H9 (cell line): ENCODE measurements around the gene SIRT7. TPM values are rescaled to one million over a fixed set of nuclear protein-coding genes. Genes with fewer than 3 reads are reported as not detected.

ENCODE experiments used
- DNase-seq: peaks from one replicate; pipeline ENCODE4 v3.0.0-alpha.2; 2017
- H2AFZ ChIP-seq: one replicate; pipeline ENCODE4 v1.6.1; 2013; ENCODE audit warnings: mild to moderate bottlenecking, low read length, control low read depth, moderate library complexity
- H2AK5ac ChIP-seq: 2 replicates; pipeline ENCODE4 v1.6.1; 2013; ENCODE audit warnings: low read length, control low read depth, mixed read lengths; ENCODE audit not compliant: insufficient read length
- H2BK120ac ChIP-seq: one replicate; pipeline ENCODE4 v1.6.1; 2013; ENCODE audit warnings: low read depth, mild to moderate bottlenecking, low read length, control low read depth, inconsistent platforms; ENCODE audit not compliant: poor library complexity, severe bottlenecking
- H2BK12ac ChIP-seq: 2 replicates; pipeline ENCODE4 v1.6.1; 2013; ENCODE audit warnings: low read length, control low read depth, mixed read lengths, low read depth; ENCODE audit not compliant: insufficient read length
- H2BK15ac ChIP-seq: 2 replicates; pipeline ENCODE4 v1.6.1; 2013; ENCODE audit warnings: low read depth, low read length, control low read depth
- H2BK20ac ChIP-seq: one replicate; pipeline ENCODE4 v1.6.1; 2013; ENCODE audit warnings: low read depth, mild to moderate bottlenecking, low read length, control low read depth, inconsistent platforms; ENCODE audit not compliant: poor library complexity, severe bottlenecking
- H2BK5ac ChIP-seq: 2 replicates; pipeline ENCODE4 v1.6.1; 2013; ENCODE audit warnings: low read length, control low read depth, mixed read lengths; ENCODE audit not compliant: insufficient read length
- H3K14ac ChIP-seq: 2 replicates; pipeline ENCODE4 v1.6.1; 2013; ENCODE audit warnings: low read length, control low read depth; ENCODE audit not compliant: insufficient read depth
- H3K18ac ChIP-seq: 2 replicates; pipeline ENCODE4 v1.6.1; 2013; ENCODE audit warnings: low read depth, mild to moderate bottlenecking, mixed read lengths, low read length, control low read depth; ENCODE audit not compliant: insufficient read length
- H3K23ac ChIP-seq: 2 replicates; pipeline ENCODE4 v1.6.1; 2013; ENCODE audit warnings: low read length, control low read depth, mixed read lengths, low read depth; ENCODE audit not compliant: insufficient read length
- H3K23me2 ChIP-seq: 2 replicates; pipeline ENCODE4 v1.6.1; 2013; ENCODE audit warnings: low read depth, mild to moderate bottlenecking, mixed read lengths, low read length, control low read depth; ENCODE audit not compliant: insufficient read length, poor library complexity, severe bottlenecking
- H3K27ac ChIP-seq: 2 replicates; pipeline ENCODE4 v1.5.1; 2013; ENCODE audit warnings: low read length, control low read depth, mixed read lengths, low read depth; ENCODE audit not compliant: insufficient read length
- H3K27me3 ChIP-seq: 2 replicates; pipeline ENCODE4 v1.6.1; 2013; ENCODE audit warnings: low read length, control low read depth, inconsistent platforms; ENCODE audit not compliant: insufficient read depth
- H3K4ac ChIP-seq: 2 replicates; pipeline ENCODE4 v1.6.1; 2013; ENCODE audit warnings: low read depth, mild to moderate bottlenecking, control low read depth, inconsistent platforms, low read length, moderate library complexity
- H3K4me1 ChIP-seq: 2 replicates; pipeline ENCODE4 v1.6.1; 2013; ENCODE audit warnings: low read length, control low read depth, inconsistent platforms; ENCODE audit not compliant: insufficient read depth
- H3K4me2 ChIP-seq: 2 replicates; pipeline ENCODE4 v1.6.1; 2013; ENCODE audit warnings: low read length, control low read depth, mixed read lengths; ENCODE audit not compliant: insufficient read length, insufficient read depth
- H3K56ac ChIP-seq: 2 replicates; pipeline ENCODE4 v1.6.1; 2013; ENCODE audit warnings: low read depth, mild to moderate bottlenecking, mixed read lengths, low read length, control low read depth; ENCODE audit not compliant: insufficient read length
- H3K79me1 ChIP-seq: 2 replicates; pipeline ENCODE4 v1.6.1; 2013; ENCODE audit warnings: low read depth, mild to moderate bottlenecking, moderate library complexity, low read length, control low read depth, inconsistent platforms; ENCODE audit not compliant: insufficient read depth, poor library complexity, severe bottlenecking
- H3K79me2 ChIP-seq: 2 replicates; pipeline ENCODE4 v1.6.1; 2013; ENCODE audit warnings: low read length, control low read depth, inconsistent platforms; ENCODE audit not compliant: insufficient read depth
- H3K9ac ChIP-seq: 2 replicates; pipeline ENCODE4 v1.6.1; 2013; ENCODE audit warnings: low read length, control low read depth, mixed read lengths; ENCODE audit not compliant: insufficient read length; ENCODE audit errors: extremely low read depth
- H3K9me3 ChIP-seq: one replicate; pipeline ENCODE4 v1.6.1; 2013; ENCODE audit warnings: low read depth, low read length, inconsistent platforms; ENCODE audit not compliant: control insufficient read depth
- H3T11ph ChIP-seq: one replicate; pipeline ENCODE4 v1.6.1; 2013; ENCODE audit warnings: mild to moderate bottlenecking, low read length, control low read depth, inconsistent platforms
- H4K20me1 ChIP-seq: one replicate; pipeline ENCODE4 v1.6.1; 2013; ENCODE audit not compliant: control insufficient read depth, insufficient read length, insufficient read depth
- H4K5ac ChIP-seq: 2 replicates; pipeline ENCODE4 v1.6.1; 2013; ENCODE audit warnings: low read depth, mild to moderate bottlenecking, mixed read lengths, low read length, control low read depth; ENCODE audit not compliant: insufficient read length
- H4K8ac ChIP-seq: replicated peaks from 2 replicates; pipeline ENCODE4 v1.6.1; 2013; ENCODE audit warnings: low read length, control low read depth, mixed read lengths, low read depth; ENCODE audit not compliant: insufficient read length
- H4K91ac ChIP-seq: 2 replicates; pipeline ENCODE4 v1.6.1; 2013; ENCODE audit warnings: low read depth, mild to moderate bottlenecking, moderate library complexity, mixed read lengths, low read length, control low read depth; ENCODE audit not compliant: insufficient read length
- H3K27ac Mint-ChIP-seq, 3 experiments: 2 replicates in 2 of 3; 3 replicates in 1 of 3; pipeline ENCODE4 v1.8.0; 2020 to 2021; ENCODE audit warnings: mixed read lengths in 3 of 3, mild to moderate bottlenecking in 1 of 3, moderate library complexity in 1 of 3
- H3K27me3 Mint-ChIP-seq: 2 replicates; pipeline ENCODE4 v1.8.0; 2021; ENCODE audit warnings: low read depth, mild to moderate bottlenecking, moderate library complexity, mixed read lengths
- H3K36me3 Mint-ChIP-seq, 3 experiments: 2 replicates in 2 of 3; 3 replicates in 1 of 3; pipeline ENCODE4 v1.8.0; 2020 to 2021; ENCODE audit warnings: low read depth in 3 of 3, mixed read lengths in 3 of 3; ENCODE audit not compliant: insufficient read depth in 1 of 3
- H3K4me1 Mint-ChIP-seq, 2 experiments: 2 replicates each; pipeline ENCODE4 v1.8.0; 2020; ENCODE audit warnings: mixed read lengths in 2 of 2
- H3K4me3 Mint-ChIP-seq, 2 experiments: 2 replicates in 1 of 2; 3 replicates in 1 of 2; pipeline ENCODE4 v1.8.0; 2020 to 2021; ENCODE audit warnings: mild to moderate bottlenecking in 2 of 2, mixed read lengths in 2 of 2, moderate library complexity in 1 of 2
- H3K9me3 Mint-ChIP-seq, 2 experiments: 2 replicates in 1 of 2; 3 replicates in 1 of 2; pipeline ENCODE4 v1.8.0; 2020; ENCODE audit warnings: mild to moderate bottlenecking in 2 of 2, mixed read lengths in 2 of 2, moderate library complexity in 1 of 2
- WGBS: extraction: QIAGEN DNeasy Blood & Tissue Kit; methylation state at CpG from one replicate; pipeline ENCODE4 v1.1.7; 2013; ENCODE audit warnings: missing lambda C conversion rate, low lambda C conversion rate, mixed read lengths; ENCODE audit not compliant: insufficient read length; ENCODE audit errors: extremely low coverage; 5-methylcytosine and 5-hydroxymethylcytosine counted together
- total RNA-seq: library from RNA; stranded (reverse); gene quantifications from 2 replicates; pipeline ENCODE4 v1.2.1, GENCODE V29; 2021
- TF ChIP-seq, protein P1 (sequence below): fragments of 200-600 bp; sonication (generic); conservative IDR thresholded peaks from 3 replicates; pipeline ENCODE4 v1.8.0; 2021; ENCODE audit warnings: antibody characterized with exemption, mild to moderate bottlenecking

SIRT7 gene
- total RNA-seq, 1 experiment from 2014 or later: 29.7 TPM

DNA sequence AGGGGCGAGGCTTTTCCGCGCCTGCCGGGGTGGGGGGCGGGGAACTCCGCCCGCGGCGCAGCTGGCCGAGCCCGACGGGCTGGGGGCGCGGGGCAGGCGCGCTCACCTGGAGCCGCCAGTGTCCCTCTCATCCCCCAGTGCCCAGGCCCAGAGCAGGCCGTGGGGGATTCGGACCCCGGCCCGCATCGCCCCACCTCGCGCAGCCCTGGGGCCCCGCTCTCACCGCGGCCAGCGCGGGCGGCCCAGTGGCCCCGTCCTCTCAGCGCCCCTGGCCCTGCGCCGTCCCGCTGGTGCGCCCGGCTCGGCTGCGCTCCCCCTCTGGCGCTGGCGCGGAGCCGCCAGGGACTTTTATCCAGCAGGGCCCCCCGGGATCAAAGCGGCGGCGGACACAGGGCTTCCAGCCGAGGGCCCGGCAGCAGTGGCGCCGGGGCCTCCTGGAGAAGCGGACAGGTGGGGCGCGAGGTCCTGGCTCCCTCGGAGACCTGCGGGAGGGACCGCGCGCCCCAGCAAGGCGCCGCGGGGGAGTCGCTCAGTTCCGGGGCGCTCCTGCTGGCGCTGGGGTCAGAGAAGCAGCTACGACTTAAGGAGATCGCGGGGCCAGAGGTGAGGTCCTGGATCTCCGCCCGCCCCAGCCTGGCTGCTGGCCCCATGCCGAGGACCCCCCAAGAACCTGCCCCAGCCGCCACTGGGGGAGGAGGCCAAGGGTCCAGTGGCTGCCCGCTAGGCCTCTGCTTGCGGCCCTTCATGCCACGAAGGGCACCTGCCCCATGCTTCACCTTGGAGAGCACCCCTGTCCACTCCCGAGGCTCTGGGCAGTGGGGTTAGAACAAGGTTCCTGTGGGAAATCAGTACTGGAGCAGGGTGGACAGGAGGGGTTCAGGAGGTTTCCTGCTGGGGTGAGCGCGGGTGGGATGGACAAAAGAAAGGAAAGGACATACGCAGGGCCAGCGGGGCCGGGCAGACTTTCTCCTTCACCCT is 43.8 kb upstream of the SIRT7 start:
- no CpG with 5 or more reads among the region's 82 CpGs for WGBS

More for the DNA sequence above, 43.8 kb upstream of the SIRT7 start:
- TF ChIP-seq, protein P1, sequence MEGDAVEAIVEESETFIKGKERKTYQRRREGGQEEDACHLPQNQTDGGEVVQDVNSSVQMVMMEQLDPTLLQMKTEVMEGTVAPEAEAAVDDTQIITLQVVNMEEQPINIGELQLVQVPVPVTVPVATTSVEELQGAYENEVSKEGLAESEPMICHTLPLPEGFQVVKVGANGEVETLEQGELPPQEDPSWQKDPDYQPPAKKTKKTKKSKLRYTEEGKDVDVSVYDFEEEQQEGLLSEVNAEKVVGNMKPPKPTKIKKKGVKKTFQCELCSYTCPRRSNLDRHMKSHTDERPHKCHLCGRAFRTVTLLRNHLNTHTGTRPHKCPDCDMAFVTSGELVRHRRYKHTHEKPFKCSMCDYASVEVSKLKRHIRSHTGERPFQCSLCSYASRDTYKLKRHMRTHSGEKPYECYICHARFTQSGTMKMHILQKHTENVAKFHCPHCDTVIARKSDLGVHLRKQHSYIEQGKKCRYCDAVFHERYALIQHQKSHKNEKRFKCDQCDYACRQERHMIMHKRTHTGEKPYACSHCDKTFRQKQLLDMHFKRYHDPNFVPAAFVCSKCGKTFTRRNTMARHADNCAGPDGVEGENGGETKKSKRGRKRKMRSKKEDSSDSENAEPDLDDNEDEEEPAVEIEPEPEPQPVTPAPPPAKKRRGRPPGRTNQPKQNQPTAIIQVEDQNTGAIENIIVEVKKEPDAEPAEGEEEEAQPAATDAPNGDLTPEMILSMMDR: no peak
- H3K4me3 Mint-ChIP-seq: peak overlapping the region; percentile 33 to 72; a peak in 4 of 5 replicates
- Histone ChIP-seq H3K4me2 (no peak overlapping the region), H2BK120ac (no peak overlapping the region), H3T11ph (no peak overlapping the region), H2AFZ (no peak overlapping the region), H2BK5ac (no peak overlapping the region), H4K91ac (no peak overlapping the region), H3K18ac (no peak overlapping the region), H3K23me2 (peaks cover 3% of the 10 kb centered on the region), H4K20me1 (no peaks in the 10 kb centered on the region), H3K23ac (no peak overlapping the region), H3K4me1 (no peaks in the 10 kb centered on the region), H3K9ac (no peak overlapping the region), H2BK12ac (no peak overlapping the region), H2AK5ac (no peak overlapping the region), H3K4ac (no peak overlapping the region), H3K79me2 (no peaks in the 10 kb centered on the region), H4K5ac (no peak overlapping the region), H3K79me1 (no peaks in the 10 kb centered on the region), H2BK15ac (no peak overlapping the region), H3K9me3 (no peaks in the 10 kb centered on the region), H3K14ac (no peak overlapping the region), H2BK20ac (no peak overlapping the region), H3K56ac (no peak overlapping the region), H3K27me3 (peaks cover 43% of the 10 kb centered on the region; the same call in 1 of the 2 replicates), H4K8ac (no peak overlapping the region), H3K27ac (no peak overlapping the region)
- peaks cover 0 to 4% of the 10 kb centered on the region in 2 experiments; a peak in 1 of 5 replicates for H3K9me3 Mint-ChIP-seq
- peaks cover 11 to 13% of the 10 kb centered on the region in 2 experiments for H3K4me1 Mint-ChIP-seq
- H3K36me3 Mint-ChIP-seq: no peaks in the 10 kb centered on the region; a peak in 1 of 7 replicates
- no peak overlapping the region for H3K27ac Mint-ChIP-seq
- DNase-seq: no peak
- H3K27me3 Mint-ChIP-seq: peaks cover 83% of the 10 kb centered on the region
